RKO (cell line): ENCODE measurements around the gene GNB3.

ENCODE experiments used
- DNase-seq: peaks from one replicate; pipeline ENCODE4 v3.0.0-alpha.2; 2016; ENCODE audit warnings: low spot score

The GNB3 gene

GRCh38 chr12:6837370-6838060 lies 3.2 kb upstream of the GNB3 start:
- DNase-seq: no peak

GRCh38 chr12:6838854-6839253 lies 1.9 kb upstream of the GNB3 start:
- DNase-seq: no peak

- DNase-seq: no peak
These were observed 1.1 kb upstream of the GNB3 start for GRCh38 chr12:6839482-6840201.

- DNase-seq: no peak
These were observed 395 bp upstream of the GNB3 start for GRCh38 chr12:6840330-6840729.

- no peak for DNase-seq
These were observed 1.4 kb downstream of the GNB3 start for GRCh38 chr12:6842075-6842474.

GRCh38 chr12:6843118-6843902 lies 2.6 kb downstream of the GNB3 start:
- DNase-seq: no peak

DNA sequence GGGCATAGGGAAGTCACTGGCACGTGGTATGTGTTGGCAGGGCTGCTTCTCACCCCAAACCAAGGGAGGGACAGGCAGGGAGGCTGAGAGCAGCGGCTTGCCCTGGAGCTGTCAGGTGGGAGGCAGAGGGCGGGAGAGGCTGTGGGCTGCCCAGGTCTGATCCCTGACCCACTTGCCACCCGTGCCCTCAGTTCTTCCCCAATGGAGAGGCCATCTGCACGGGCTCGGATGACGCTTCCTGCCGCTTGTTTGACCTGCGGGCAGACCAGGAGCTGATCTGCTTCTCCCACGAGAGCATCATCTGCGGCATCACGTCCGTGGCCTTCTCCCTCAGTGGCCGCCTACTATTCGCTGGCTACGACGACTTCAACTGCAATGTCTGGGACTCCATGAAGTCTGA lies 4.7 kb downstream of the GNB3 start:
- DNase-seq: no peak

DNA sequence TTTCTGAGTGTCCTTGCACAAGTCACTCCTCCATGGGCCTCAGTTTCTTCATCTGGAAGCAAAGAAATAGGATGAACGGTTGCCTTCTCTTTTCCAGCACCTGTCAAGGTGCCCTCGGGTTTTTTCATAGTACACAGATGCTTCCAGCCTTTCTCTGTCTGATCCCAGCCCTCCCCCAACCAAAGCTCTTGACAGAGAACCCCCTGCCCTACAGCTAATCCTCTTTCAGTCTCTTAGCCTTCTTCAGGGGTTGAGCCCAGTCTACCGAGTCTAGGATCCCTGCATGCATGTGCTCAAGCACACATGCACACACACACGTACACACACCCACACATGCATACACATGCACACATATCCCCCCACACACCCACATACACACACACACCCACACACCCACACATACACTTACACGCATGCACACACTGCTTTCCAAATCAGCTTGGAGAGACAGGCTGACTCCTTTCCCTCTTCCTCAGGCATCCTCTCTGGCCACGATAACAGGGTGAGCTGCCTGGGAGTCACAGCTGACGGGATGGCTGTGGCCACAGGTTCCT lies 5.7 kb downstream of the GNB3 start:
- DNase-seq: no peak

DNA sequence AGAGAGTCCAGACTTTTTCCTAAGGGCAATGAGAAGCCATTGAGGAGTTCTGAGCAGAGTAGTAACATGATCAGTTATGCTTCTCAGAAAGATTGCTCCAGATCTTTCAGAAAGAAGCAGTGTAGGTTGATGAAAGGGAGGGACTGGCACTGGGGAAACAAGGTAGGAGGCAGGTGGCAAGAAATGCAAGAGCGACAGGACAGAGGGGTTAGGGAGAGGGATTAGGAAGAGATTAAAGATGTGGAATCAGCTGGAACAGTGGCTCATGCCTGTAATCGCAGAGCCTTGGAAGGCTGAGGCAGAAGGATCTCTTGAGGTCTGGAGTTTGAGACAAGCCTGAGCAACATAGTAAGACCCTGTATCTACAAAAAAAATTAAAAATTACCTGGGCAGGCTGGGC lies 7.0 kb downstream of the GNB3 start:
- DNase-seq: no peak

- no peak for DNase-seq
These were observed 8.7 kb downstream of the GNB3 start for GRCh38 chr12:6849427-6849826.

DNA sequence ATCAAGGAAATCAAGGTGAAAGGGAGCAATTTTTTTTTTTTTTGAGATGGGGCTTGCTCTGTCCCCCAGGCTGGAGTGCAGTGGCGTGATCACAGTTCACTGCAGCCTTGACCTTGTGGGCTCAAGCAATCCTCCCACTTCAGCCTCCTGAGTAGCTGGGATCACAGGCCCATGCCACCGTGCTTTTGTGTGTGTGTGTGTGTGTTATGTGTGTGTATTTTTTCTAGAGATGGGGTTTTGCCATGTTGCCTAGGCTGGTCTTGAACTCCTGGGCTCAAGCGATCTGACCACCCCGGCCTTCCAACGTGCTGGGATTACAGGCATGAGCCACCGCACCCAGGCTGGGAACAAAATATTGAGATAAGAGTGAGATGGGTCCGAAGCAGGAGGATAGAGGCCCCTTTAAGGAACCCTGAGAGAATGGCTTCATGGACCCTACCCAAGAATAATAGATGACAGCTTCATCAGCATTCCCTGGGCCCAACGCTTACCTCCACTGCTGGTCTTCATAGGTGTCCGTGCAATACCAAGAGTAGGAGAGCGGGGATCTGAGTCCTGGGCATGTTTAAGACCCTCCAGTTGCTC lies 9.3 kb downstream of the GNB3 start:
- DNase-seq: no peak

DNA sequence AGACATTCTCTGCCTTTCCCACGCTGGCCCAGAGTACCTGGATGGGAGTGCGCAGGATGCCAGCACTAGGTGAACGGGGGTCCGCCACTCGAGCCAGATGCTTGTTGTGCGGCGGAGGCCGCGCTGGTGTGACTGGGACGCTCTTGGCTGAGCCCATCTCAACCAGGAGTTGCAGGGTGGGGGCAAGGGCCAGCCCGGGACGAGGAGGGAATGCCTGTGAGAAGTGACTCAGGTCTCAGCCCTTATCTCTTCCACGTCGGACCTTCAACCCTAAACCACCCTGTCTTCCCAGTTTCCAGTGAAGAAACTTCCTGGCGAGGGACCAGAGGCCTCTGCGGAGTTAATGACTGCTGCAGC lies 10.0 kb downstream of the GNB3 start:
- peak; percentile 54 for DNase-seq

GRCh38 chr12:6851153-6851920 lies 10.6 kb downstream of the GNB3 start, which contains the start of gene CDCA3:
Gene CDCA3 (minus strand): TSS chr12:6851286. CDS start chr12:6850952, 334 bp downstream.
- DNase-seq: peak; percentile 99

- peak; percentile 100 for DNase-seq
These were observed 11.4 kb downstream of the GNB3 start, which contains the start of gene USP5 for GRCh38 chr12:6851921-6852650. Gene USP5 (plus strand): TSS chr12:6852150. CDS start chr12:6852180, 30 bp downstream.

GRCh38 chr12:6852651-6853354 lies 12.1 kb downstream of the GNB3 start:
- DNase-seq: peak; percentile 78

DNA sequence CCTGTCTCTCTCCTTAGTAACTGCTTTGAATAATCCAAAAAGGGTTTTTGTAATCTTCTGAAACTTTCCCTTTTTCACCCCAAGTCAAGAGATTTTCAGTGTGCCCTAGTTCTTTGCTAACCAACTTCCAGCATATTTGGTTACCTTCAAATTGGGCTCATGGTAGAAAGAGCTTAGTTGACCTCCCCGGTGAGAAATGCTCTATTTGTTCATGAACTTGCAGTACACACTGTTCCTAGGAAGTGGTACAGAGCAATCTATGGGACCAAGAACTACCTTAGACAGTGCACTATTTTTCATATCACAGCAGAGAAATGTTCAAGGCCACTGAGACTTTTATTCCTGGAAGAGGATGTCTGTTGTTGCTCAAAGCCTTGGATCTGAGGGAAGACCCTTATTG lies 12.9 kb downstream of the GNB3 start:
- DNase-seq: no peak

DNA sequence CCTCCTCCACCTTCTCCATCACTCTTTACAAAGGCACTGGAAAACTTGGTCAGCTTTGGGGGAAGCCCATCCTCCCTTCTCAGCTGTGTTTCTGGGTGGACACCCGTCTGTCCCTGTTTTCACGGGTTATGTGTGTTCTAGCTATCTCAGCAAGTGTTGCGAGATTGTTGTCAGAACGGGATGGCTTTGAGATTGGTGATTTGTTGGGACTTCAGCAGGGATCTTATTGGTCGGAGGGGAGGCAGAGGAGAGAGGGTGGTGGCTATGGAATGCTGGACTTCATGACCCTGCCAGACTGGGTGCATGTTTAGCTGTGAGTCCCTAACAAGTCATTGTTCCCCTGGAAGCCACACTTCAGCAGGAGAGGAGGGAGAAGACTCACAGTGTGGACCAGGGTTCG lies 13.3 kb downstream of the GNB3 start:
- no peak for DNase-seq

- no peak for DNase-seq
These were observed 14.6 kb downstream of the GNB3 start for GRCh38 chr12:6855322-6855721.

DNA sequence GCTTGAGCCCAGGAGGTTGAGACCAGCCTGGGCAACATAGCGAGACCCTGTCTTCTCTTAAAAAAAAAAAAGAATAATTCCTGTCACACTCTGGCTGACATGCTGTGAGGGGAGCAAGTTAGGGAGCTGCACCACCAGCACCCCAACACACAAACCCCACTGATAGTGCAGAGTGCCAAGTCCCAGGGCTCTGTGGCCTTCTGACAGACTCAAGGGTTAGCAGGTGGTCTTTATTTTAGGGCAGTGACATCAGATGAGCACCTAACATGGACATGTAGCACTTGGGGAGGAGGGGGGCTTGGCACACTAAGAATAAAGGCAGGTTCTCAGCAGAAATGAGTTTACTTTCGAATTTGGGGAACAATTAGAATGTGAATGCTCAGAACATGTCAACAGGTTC lies 18.1 kb downstream of the GNB3 start:
- DNase-seq: no peak

DNA sequence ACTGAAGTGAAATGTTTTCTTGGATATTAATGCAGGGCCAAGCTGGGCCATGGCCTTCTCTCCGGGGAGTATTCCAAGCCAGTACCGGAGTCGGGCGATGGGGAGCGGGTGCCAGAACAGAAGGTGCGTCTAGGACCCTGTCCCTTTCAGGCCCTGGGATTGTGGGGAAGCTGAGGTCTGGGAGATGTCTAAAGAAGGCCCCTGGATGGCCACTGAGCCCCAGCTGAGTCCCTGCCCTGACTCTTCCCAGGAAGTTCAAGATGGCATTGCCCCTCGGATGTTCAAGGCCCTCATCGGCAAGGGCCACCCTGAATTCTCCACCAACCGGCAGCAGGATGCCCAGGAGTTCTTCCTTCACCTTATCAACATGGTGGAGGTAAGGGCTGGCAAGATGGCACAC lies 19.4 kb downstream of the GNB3 start:
- no peak for DNase-seq
